ENCODE measurements around the gene FANCM.
"Not testable (repeated sequence)": the region's sequence is repeated elsewhere in the genome, so short reads cannot be mapped to it uniquely, and the experiment has no call there.

Gene FANCM

GRCh38 chr14:45185100-45185814 is 49.5 kb downstream of the FANCM start:
- Histone ChIP-seq H3K9ac (ENCODE audit: low read depth in 1 of 2, low read length in 2 of 2) (no peak overlapping the region), H3K27ac (ENCODE audit: low read depth, low read length) (no peak overlapping the region), H3K4me1 (ENCODE audit: control insufficient read depth in 1 of 2, insufficient read depth in 2 of 2, low read length in 2 of 2) (no peaks in the 10 kb centered on the region), H3K4me3 (ENCODE audit: low read depth in 1 of 2, low read length in 2 of 2) (no peak overlapping the region), H3K9me3 (ENCODE audit: control insufficient read depth in 1 of 2, low read length in 2 of 2) (no peaks in the 10 kb centered on the region), H3K27me3 (ENCODE audit: control insufficient read depth in 1 of 2, insufficient read depth in 2 of 2, low read length in 2 of 2) (no peaks in the 10 kb centered on the region), H3K36me3 (ENCODE audit: control insufficient read depth in 1 of 2, insufficient read depth in 2 of 2, low read length in 2 of 2) (no peaks in the 10 kb centered on the region)

GRCh38 chr14:45194964-45195363 is 59.2 kb downstream of the FANCM start:
- H3K36me3 ChIP-seq (ENCODE audit: control insufficient read depth in 1 of 2, insufficient read depth in 2 of 2, low read length in 2 of 2): no peaks in the 10 kb centered on the region
- no peak overlapping the region for H3K9ac ChIP-seq (ENCODE audit: low read depth in 1 of 2, low read length in 2 of 2)
- H3K27me3 ChIP-seq (ENCODE audit: control insufficient read depth in 1 of 2, insufficient read depth in 2 of 2, low read length in 2 of 2): no peaks in the 10 kb centered on the region
- H3K4me3 ChIP-seq (ENCODE audit: low read depth in 1 of 2, low read length in 2 of 2): no peak overlapping the region
- H3K27ac ChIP-seq (ENCODE audit: low read depth, low read length): no peak overlapping the region
- no peaks in the 10 kb centered on the region for H3K4me1 ChIP-seq (ENCODE audit: control insufficient read depth in 1 of 2, insufficient read depth in 2 of 2, low read length in 2 of 2)
- no peaks in the 10 kb centered on the region for H3K9me3 ChIP-seq (ENCODE audit: control insufficient read depth in 1 of 2, low read length in 2 of 2)

GRCh38 chr14:45198551-45198950 is 62.8 kb downstream of the FANCM start:
- H3K4me1 ChIP-seq (ENCODE audit: control insufficient read depth in 1 of 2, insufficient read depth in 2 of 2, low read length in 2 of 2): no peaks in the 10 kb centered on the region
- H3K36me3 ChIP-seq (ENCODE audit: control insufficient read depth in 1 of 2, insufficient read depth in 2 of 2, low read length in 2 of 2): peaks cover 3 to 5% of the 10 kb centered on the region in 2 donors
- H3K9me3 ChIP-seq (ENCODE audit: control insufficient read depth in 1 of 2, low read length in 2 of 2): no peaks in the 10 kb centered on the region
- no peaks in the 10 kb centered on the region for H3K27me3 ChIP-seq (ENCODE audit: control insufficient read depth in 1 of 2, insufficient read depth in 2 of 2, low read length in 2 of 2)
- no peak overlapping the region for H3K27ac ChIP-seq (ENCODE audit: low read depth, low read length)
- H3K9ac ChIP-seq (ENCODE audit: low read depth in 1 of 2, low read length in 2 of 2): no peak overlapping the region
- no peak overlapping the region for H3K4me3 ChIP-seq (ENCODE audit: low read depth in 1 of 2, low read length in 2 of 2)

GRCh38 chr14:45199230-45199629 is 63.5 kb downstream of the FANCM start:
- H3K27ac ChIP-seq (ENCODE audit: low read depth, low read length): no peak overlapping the region
- no peak overlapping the region for H3K4me3 ChIP-seq (ENCODE audit: low read depth in 1 of 2, low read length in 2 of 2)
- H3K27me3 ChIP-seq (ENCODE audit: control insufficient read depth in 1 of 2, insufficient read depth in 2 of 2, low read length in 2 of 2): no peaks in the 10 kb centered on the region
- H3K9me3 ChIP-seq (ENCODE audit: control insufficient read depth in 1 of 2, low read length in 2 of 2): no peaks in the 10 kb centered on the region
- H3K4me1 ChIP-seq (ENCODE audit: control insufficient read depth in 1 of 2, insufficient read depth in 2 of 2, low read length in 2 of 2): no peaks in the 10 kb centered on the region
- peaks cover 3 to 5% of the 10 kb centered on the region in 2 donors for H3K36me3 ChIP-seq (ENCODE audit: control insufficient read depth in 1 of 2, insufficient read depth in 2 of 2, low read length in 2 of 2)
- no peak overlapping the region for H3K9ac ChIP-seq (ENCODE audit: low read depth in 1 of 2, low read length in 2 of 2)

GRCh38 chr14:45201905-45202304 is 66.2 kb downstream of the FANCM start:
- Histone ChIP-seq H3K27ac (ENCODE audit: low read depth, low read length) (no peak overlapping the region), H3K9me3 (ENCODE audit: control insufficient read depth in 1 of 2, low read length in 2 of 2) (no peaks in the 10 kb centered on the region), H3K9ac (ENCODE audit: low read depth in 1 of 2, low read length in 2 of 2) (no peak overlapping the region), H3K36me3 (ENCODE audit: control insufficient read depth in 1 of 2, insufficient read depth in 2 of 2, low read length in 2 of 2) (peaks cover 3 to 17% of the 10 kb centered on the region in 2 donors), H3K27me3 (ENCODE audit: control insufficient read depth in 1 of 2, insufficient read depth in 2 of 2, low read length in 2 of 2) (no peaks in the 10 kb centered on the region), H3K4me1 (ENCODE audit: control insufficient read depth in 1 of 2, insufficient read depth in 2 of 2, low read length in 2 of 2) (no peaks in the 10 kb centered on the region), H3K4me3 (ENCODE audit: low read depth in 1 of 2, low read length in 2 of 2) (no peak overlapping the region)

- Histone ChIP-seq H3K27me3 (ENCODE audit: control insufficient read depth in 1 of 2, insufficient read depth in 2 of 2, low read length in 2 of 2) (no peaks in the 10 kb centered on the region), H3K4me1 (ENCODE audit: control insufficient read depth in 1 of 2, insufficient read depth in 2 of 2, low read length in 2 of 2) (no peaks in the 10 kb centered on the region), H3K9ac (ENCODE audit: low read depth in 1 of 2, low read length in 2 of 2) (no peak overlapping the region), H3K27ac (ENCODE audit: low read depth, low read length) (no peak overlapping the region), H3K36me3 (ENCODE audit: control insufficient read depth in 1 of 2, insufficient read depth in 2 of 2, low read length in 2 of 2) (peaks cover 3 to 26% of the 10 kb centered on the region in 2 donors), H3K9me3 (ENCODE audit: control insufficient read depth in 1 of 2, low read length in 2 of 2) (no peaks in the 10 kb centered on the region), H3K4me3 (ENCODE audit: low read depth in 1 of 2, low read length in 2 of 2) (no peak overlapping the region)
Measured at GRCh38 chr14:45204241-45204640, 68.5 kb downstream of the FANCM start.

- Histone ChIP-seq H3K9me3 (ENCODE audit: control insufficient read depth in 1 of 2, low read length in 2 of 2) (no peaks in the 10 kb centered on the region), H3K36me3 (ENCODE audit: control insufficient read depth in 1 of 2, insufficient read depth in 2 of 2, low read length in 2 of 2) (peaks cover 0 to 59% of the 10 kb centered on the region in 2 donors), H3K9ac (ENCODE audit: low read depth in 1 of 2, low read length in 2 of 2) (no peak overlapping the region), H3K4me3 (ENCODE audit: low read depth in 1 of 2, low read length in 2 of 2) (no peak overlapping the region), H3K27ac (ENCODE audit: low read depth, low read length) (peak overlapping the region; percentile 20), H3K27me3 (ENCODE audit: control insufficient read depth in 1 of 2, insufficient read depth in 2 of 2, low read length in 2 of 2) (no peaks in the 10 kb centered on the region), H3K4me1 (ENCODE audit: control insufficient read depth in 1 of 2, insufficient read depth in 2 of 2, low read length in 2 of 2) (no peaks in the 10 kb centered on the region)
Measured at GRCh38 chr14:45210159-45210558, 74.4 kb downstream of the FANCM start.

GRCh38 chr14:45211295-45211694 is 75.6 kb downstream of the FANCM start:
- no peaks in the 10 kb centered on the region for H3K9me3 ChIP-seq (ENCODE audit: control insufficient read depth in 1 of 2, low read length in 2 of 2)

GRCh38 chr14:45212231-45212630 is 76.5 kb downstream of the FANCM start:
- Histone ChIP-seq H3K9me3 (ENCODE audit: control insufficient read depth in 1 of 2, low read length in 2 of 2) (no peaks in the 10 kb centered on the region), H3K4me3 (ENCODE audit: low read depth in 1 of 2, low read length in 2 of 2) (no peak overlapping the region), H3K36me3 (ENCODE audit: control insufficient read depth in 1 of 2, insufficient read depth in 2 of 2, low read length in 2 of 2) (peaks cover 0 to 49% of the 10 kb centered on the region in 2 donors), H3K27me3 (ENCODE audit: control insufficient read depth in 1 of 2, insufficient read depth in 2 of 2, low read length in 2 of 2) (no peaks in the 10 kb centered on the region), H3K9ac (ENCODE audit: low read depth in 1 of 2, low read length in 2 of 2) (no peak overlapping the region), H3K4me1 (ENCODE audit: control insufficient read depth in 1 of 2, insufficient read depth in 2 of 2, low read length in 2 of 2) (no peaks in the 10 kb centered on the region), H3K27ac (ENCODE audit: low read depth, low read length) (no peak overlapping the region)

More at GRCh38 chr14:45211295-45211694, 75.6 kb downstream of the FANCM start:
- Histone ChIP-seq H3K27me3 (ENCODE audit: control insufficient read depth in 1 of 2, insufficient read depth in 2 of 2, low read length in 2 of 2) (no peaks in the 10 kb centered on the region), H3K27ac (ENCODE audit: low read depth, low read length) (no peak overlapping the region), H3K9ac (ENCODE audit: low read depth in 1 of 2, low read length in 2 of 2) (no peak overlapping the region), H3K36me3 (ENCODE audit: control insufficient read depth in 1 of 2, insufficient read depth in 2 of 2, low read length in 2 of 2) (peaks cover 0 to 54% of the 10 kb centered on the region in 2 donors), H3K4me3 (ENCODE audit: low read depth in 1 of 2, low read length in 2 of 2) (no peak overlapping the region), H3K4me1 (ENCODE audit: control insufficient read depth in 1 of 2, insufficient read depth in 2 of 2, low read length in 2 of 2) (no peaks in the 10 kb centered on the region)

GRCh38 chr14:45213716-45214115 is 78.0 kb downstream of the FANCM start:
- H3K4me1 ChIP-seq (ENCODE audit: control insufficient read depth in 1 of 2, insufficient read depth in 2 of 2, low read length in 2 of 2); H3K9ac ChIP-seq (ENCODE audit: low read depth in 1 of 2, low read length in 2 of 2); H3K4me3 ChIP-seq (ENCODE audit: low read depth in 1 of 2, low read length in 2 of 2); H3K9me3 ChIP-seq (ENCODE audit: control insufficient read depth in 1 of 2, low read length in 2 of 2); H3K27me3 ChIP-seq (ENCODE audit: control insufficient read depth in 1 of 2, insufficient read depth in 2 of 2, low read length in 2 of 2); H3K27ac ChIP-seq (ENCODE audit: low read depth, low read length): not testable (repeated sequence)
- peaks cover 0 to 57% of the 10 kb centered on the region in 2 donors for H3K36me3 ChIP-seq (ENCODE audit: control insufficient read depth in 1 of 2, insufficient read depth in 2 of 2, low read length in 2 of 2)

Data from duodenal mucosa (tissue), 2 donors.